GM18951 (cell line): ENCODE data around the gene HTT.

Source experiments
- POLR2A ChIP-seq: IDR thresholded peaks from 4 replicates; pipeline ENCODE4 v1.6.1; 2011; ENCODE audit warnings: mild to moderate bottlenecking; ENCODE audit not compliant: insufficient read length, insufficient read depth; ENCODE audit errors: extremely low read depth
- in situ Hi-C: fragments of 300-500 bp; cut with MboI; formaldehyde crosslinking; loops from one replicate; pipeline ENCODE4 v1.12.0; 2022; ENCODE audit warnings: low sequenced_read_pairs, mixed read lengths, inconsistent platforms; ENCODE audit not compliant: unreplicated experiment

The HTT gene

DNA sequence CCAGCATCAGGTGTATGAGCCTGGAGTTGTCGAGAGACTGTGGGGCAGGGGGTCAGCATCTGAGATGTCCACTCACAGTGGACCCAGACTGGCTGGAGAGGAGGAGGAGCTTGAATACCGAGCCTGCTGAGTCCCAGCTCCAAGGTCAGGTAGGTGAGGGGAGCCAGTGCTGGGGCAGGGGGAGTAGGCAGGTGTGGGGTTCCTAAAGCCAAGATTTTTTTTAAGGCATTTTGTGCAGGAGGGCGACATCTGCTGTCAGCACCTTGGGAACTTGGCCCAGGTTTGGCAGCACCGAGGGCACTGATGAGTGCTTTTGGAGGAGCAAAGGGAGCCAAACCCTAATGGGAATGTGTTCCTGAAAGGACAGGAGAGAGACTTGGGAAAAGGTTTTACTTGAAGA lies 110.2 kb downstream of the HTT start:
- TF ChIP-seq POLR2A = no peak
- in situ Hi-C loops = no loop called here

DNA sequence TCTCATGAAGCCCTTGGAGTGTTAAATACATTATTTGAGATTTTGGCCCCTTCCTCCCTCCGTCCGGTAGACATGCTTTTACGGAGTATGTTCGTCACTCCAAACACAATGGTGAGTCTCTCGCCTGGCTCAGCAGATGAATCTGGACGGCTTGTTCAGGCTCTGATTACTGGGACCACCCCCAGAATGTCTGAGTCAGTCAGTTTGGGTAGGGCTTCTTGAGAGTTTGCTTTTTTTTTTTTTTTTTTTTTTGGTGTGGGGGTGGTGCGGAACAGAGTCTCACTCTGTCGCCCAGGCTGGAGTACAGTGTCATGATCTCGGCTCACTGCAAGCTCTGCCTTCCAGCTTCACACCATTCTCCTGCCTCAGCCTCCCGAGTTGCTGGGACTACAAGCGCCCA lies 112.1 kb downstream of the HTT start:
- in situ Hi-C loops = no loop called here
- TF ChIP-seq POLR2A = no peak

GRCh38 chr4:3188118-3188517 lies 113.6 kb downstream of the HTT start:
- no peak for TF ChIP-seq POLR2A
- in situ Hi-C loops = no loop called here

GRCh38 chr4:3189459-3189858 lies 115.0 kb downstream of the HTT start:
- in situ Hi-C loops = no loop called here
- TF ChIP-seq POLR2A = no peak

DNA sequence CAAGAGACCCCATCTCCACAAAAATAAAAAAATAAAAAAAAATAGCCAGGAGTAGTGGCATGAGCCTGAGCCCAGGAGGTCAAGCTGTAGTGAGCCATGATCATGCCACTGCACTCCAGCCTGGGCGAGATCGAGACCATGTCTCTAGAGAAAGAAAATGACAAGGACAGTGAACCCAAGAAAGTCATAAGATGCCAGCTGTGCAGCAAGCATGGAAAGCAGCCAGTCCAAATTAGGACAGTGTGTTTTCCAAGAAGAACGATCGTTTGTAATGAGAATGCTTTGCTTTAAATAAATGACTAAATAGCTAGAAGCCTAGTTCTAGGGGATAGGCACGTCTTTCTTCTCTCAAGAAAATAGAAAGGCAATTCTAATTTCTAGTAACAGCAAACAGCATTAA lies 116.1 kb downstream of the HTT start:
- in situ Hi-C loops = no loop called here
- no peak for TF ChIP-seq POLR2A

GRCh38 chr4:3192188-3192587 lies 117.7 kb downstream of the HTT start:
- in situ Hi-C loops = no loop called here
- TF ChIP-seq POLR2A = no peak

- no peak for TF ChIP-seq POLR2A
- in situ Hi-C loops = no loop called here
These were observed 118.3 kb downstream of the HTT start for GRCh38 chr4:3192827-3193226.

DNA sequence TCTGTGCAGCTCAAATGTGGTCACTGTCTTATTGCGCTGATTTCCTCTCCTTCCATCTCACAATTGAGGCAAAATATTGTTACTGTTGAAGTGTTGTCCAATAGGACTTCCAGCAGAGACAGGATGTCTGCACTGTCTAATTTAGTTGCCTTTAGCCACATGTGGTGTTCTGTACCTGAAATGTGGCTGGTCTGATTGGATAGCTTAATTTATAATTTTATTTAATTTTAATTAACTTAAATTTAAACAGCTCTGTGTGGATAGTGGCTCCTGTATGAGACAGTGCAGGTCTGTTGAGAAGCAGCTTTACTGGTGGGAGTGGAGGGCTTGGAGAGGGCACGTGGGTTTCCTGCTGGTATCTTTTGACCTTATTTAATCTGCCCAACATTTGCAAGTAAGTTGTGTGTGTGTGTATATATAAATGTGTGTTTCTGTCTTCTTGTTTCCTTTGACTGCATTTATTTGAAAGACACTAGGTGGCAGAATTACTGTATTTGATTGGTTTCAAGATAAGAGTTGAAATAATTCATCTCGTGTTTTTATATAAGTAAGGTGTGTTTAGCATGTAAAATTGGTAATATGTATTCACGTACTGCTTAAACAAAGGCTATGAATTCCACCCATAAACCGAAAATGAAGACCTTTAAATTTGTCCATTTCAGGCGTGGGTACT lies 119.2 kb downstream of the HTT start:
- in situ Hi-C loops = no loop called here
- no peak for TF ChIP-seq POLR2A

- TF ChIP-seq POLR2A = no peak
- in situ Hi-C loops = no loop called here
These were observed 122.3 kb downstream of the HTT start for GRCh38 chr4:3196670-3197359.

DNA sequence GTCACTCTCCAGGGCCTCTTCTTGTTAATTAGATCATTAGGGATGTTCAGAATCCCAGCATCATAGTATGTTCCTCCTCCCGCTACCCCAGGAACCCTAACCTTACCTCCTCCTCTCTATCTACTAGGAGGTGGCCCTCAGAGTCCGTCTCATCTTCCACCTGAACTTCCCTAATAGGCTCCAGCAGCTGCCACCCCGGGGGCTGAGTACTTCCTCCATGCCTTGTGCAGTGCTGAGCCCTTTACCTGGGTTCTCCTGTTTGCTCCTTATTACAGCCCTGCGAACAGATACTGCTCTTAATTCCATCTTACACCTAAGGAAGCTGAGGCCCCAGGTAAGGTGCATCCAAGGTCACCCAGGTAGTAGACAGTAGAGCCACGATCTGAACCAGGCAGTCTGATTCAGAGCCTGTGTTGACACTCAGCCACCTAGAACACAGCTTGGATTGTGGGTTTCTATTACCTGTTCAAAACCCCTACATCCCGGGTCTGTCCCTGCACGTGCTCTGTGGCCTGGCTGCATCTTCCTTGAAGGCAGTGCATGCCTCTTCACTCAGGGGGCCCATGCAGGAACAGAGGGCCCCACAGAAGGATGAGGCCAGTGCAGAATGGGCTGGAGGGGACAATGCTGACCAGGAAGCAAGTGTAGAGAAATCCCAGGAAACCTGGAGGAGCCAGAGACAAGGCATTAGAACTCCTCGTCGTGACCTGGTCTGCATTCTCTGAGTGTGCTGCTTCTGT lies 123.1 kb downstream of the HTT start:
- in situ Hi-C loops = no loop called here
- TF ChIP-seq POLR2A = no peak

DNA sequence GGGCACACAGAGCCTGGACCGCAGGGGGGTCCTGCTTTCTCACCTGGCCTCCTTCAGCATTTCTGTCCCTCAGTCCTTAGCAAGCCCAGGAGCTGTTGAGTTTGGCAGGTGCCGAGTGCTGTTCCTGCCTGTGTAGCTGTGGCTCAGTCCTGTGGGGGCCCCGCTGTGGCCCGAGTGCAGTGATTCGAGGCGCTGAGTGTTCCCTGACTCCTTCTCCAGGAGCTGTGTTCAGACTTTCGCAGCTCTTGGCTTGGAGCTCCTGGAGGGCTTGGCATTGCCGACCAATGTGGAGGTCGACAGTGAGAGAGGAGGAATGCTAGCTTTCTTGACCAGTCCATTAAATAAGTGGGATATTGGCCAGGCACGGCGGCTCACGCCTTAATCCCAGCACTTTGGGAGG lies 124.4 kb downstream of the HTT start:
- in situ Hi-C loops = no loop called here
- TF ChIP-seq POLR2A = no peak

DNA sequence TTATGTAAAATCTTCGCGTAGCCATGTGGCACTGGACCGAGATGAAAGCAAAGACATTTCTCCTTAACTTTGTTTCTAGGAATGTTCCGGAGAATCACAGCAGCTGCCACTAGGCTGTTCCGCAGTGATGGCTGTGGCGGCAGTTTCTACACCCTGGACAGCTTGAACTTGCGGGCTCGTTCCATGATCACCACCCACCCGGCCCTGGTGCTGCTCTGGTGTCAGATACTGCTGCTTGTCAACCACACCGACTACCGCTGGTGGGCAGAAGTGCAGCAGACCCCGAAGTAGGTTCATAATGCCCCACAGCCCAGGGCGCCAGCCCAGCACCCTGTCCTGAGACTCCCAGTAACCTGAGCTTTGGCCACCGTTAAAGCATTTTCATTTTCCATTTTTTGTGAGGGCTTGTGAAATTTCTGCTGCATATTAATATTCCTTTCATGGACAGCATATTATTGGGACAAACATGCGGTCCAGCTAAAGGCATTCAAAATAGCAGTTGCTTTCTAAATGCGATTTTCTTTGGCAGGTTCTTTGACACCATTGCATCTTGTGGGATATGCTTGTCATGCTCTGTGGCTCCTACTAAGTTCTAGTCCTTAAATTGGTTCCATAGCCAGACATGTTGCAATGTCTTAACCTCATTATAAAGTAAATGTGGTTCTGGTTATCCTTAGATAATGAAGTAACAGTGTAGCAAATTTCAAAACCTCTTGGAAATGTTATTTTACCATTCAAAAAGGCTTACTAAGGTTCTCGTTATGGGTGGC lies 125.4 kb downstream of the HTT start:
- in situ Hi-C loops = no loop called here
- TF ChIP-seq POLR2A = no peak

GRCh38 chr4:3200423-3201090 lies 126.1 kb downstream of the HTT start:
- in situ Hi-C loops = no loop called here
- TF ChIP-seq POLR2A = no peak
